WTC11 (cell line): ENCODE results near the gene PDCD1. TPM values are rescaled to one million over a fixed set of nuclear protein-coding genes. Genes with fewer than 3 reads are reported as not detected.

Experiments used
- ATAC-seq: fragments of 200-7000 bp; cut with Tn5 transposase; 2 replicates; pipeline ENCODE4 v1.10.0; 2021; ENCODE audit warnings: mild to moderate bottlenecking, moderate library complexity
- CTCF ChIA-PET: fragments of 300-600 bp; sonication (Branson Sonifier 250); formaldehyde crosslinking; loops from one replicate; lab custom pipeline; 2021; ENCODE audit warnings: antibody characterized with exemption; lab: Charles Lee
- POLR2A ChIA-PET: fragments of 350-600 bp; sonication (Branson Sonifier 250); formaldehyde crosslinking; loops from one replicate; lab custom pipeline; 2021; ENCODE audit warnings: antibody characterized with exemption; lab: Charles Lee
- DNase-seq: peaks from one replicate; pipeline ENCODE4 v3.0.0; 2021; ENCODE audit warnings: low spot score
- H3K27ac Mint-ChIP-seq: 2 replicates; pipeline ENCODE4 v1.8.0; 2021; ENCODE audit warnings: mixed read lengths
- H3K27me3 Mint-ChIP-seq: 2 replicates; pipeline ENCODE4 v1.8.0; 2021; ENCODE audit warnings: low read depth, mild to moderate bottlenecking, moderate library complexity, mixed read lengths
- H3K36me3 Mint-ChIP-seq: 2 replicates; pipeline ENCODE4 v1.8.0; 2021; ENCODE audit warnings: mixed read lengths
- H3K4me1 Mint-ChIP-seq: 2 replicates; pipeline ENCODE4 v1.8.0; 2022; ENCODE audit warnings: mixed read lengths
- H3K4me3 Mint-ChIP-seq: 2 replicates; pipeline ENCODE4 v1.8.0; 2021; ENCODE audit warnings: mild to moderate bottlenecking, moderate library complexity, mixed read lengths
- H3K9me3 Mint-ChIP-seq: 2 replicates; pipeline ENCODE4 v1.8.0; 2021; ENCODE audit warnings: mixed read lengths
- E2F4 ChIP-seq: sonication (generic); formaldehyde crosslinking; IDR thresholded peaks from 2 replicates; pipeline ENCODE4 v1.8.1; 2022; ENCODE audit warnings: low read depth, mild to moderate bottlenecking, moderate library complexity, missing genetic modification reagents, borderline replicate concordance
- ERG ChIP-seq: fragments of 250-450 bp; sonication (Bioruptor Pico); IDR thresholded peaks from 2 replicates; pipeline ENCODE4 v1.8.0; 2021; ENCODE audit warnings: mild to moderate bottlenecking
- ETV6 ChIP-seq: sonication (generic); formaldehyde crosslinking; IDR thresholded peaks from 2 replicates; pipeline ENCODE4 v1.8.1; 2022; ENCODE audit warnings: mild to moderate bottlenecking, missing genetic modification reagents
- HMGA2 ChIP-seq: fragments of 250-450 bp; sonication (Bioruptor Pico); IDR thresholded peaks from 2 replicates; pipeline ENCODE4 v1.4.0; 2021; ENCODE audit warnings: mild to moderate bottlenecking, moderate library complexity
- MXD4 ChIP-seq: fragments of 250-450 bp; sonication (Bioruptor Pico); IDR thresholded peaks from 2 replicates; pipeline ENCODE4 v1.8.0; 2021; ENCODE audit warnings: mild to moderate bottlenecking, moderate library complexity, borderline replicate concordance
- NFE2L1 ChIP-seq: sonication (generic); formaldehyde crosslinking; IDR thresholded peaks from 2 replicates; pipeline ENCODE4 v1.8.1; 2023; ENCODE audit warnings: missing genetic modification reagents
- NR3C1 ChIP-seq: sonication (generic); formaldehyde crosslinking; conservative IDR thresholded peaks from 2 replicates; pipeline ENCODE4 v1.8.1; 2023; ENCODE audit warnings: low read depth, mild to moderate bottlenecking, missing genetic modification reagents
- PREB ChIP-seq: sonication (generic); formaldehyde crosslinking; IDR thresholded peaks from 2 replicates; pipeline ENCODE4 v1.8.1; 2022; ENCODE audit warnings: mild to moderate bottlenecking, missing genetic modification reagents, moderate library complexity, borderline replicate concordance
- SMAD3 ChIP-seq: sonication (generic); formaldehyde crosslinking; IDR thresholded peaks from 2 replicates; pipeline ENCODE4 v1.8.0; 2022; ENCODE audit warnings: missing genetic modification reagents, mild to moderate bottlenecking, borderline replicate concordance
- TEAD1 ChIP-seq: sonication (generic); formaldehyde crosslinking; IDR thresholded peaks from 2 replicates; pipeline ENCODE4 v1.8.0; 2022; ENCODE audit warnings: mild to moderate bottlenecking, missing genetic modification reagents
- TEAD4 ChIP-seq: sonication (generic); formaldehyde crosslinking; IDR thresholded peaks from 2 replicates; pipeline ENCODE4 v1.8.0; 2022; ENCODE audit warnings: mild to moderate bottlenecking, missing genetic modification reagents
- TP53 ChIP-seq: sonication (generic); formaldehyde crosslinking; IDR thresholded peaks from 2 replicates; pipeline ENCODE4 v1.8.1; 2023; ENCODE audit warnings: mild to moderate bottlenecking, missing genetic modification reagents
- ZNF138 ChIP-seq: sonication (generic); formaldehyde crosslinking; conservative IDR thresholded peaks from 2 replicates; pipeline ENCODE4 v1.8.1; 2022; ENCODE audit warnings: mild to moderate bottlenecking, moderate library complexity, missing genetic modification reagents
- ZNF317 ChIP-seq: sonication (generic); formaldehyde crosslinking; IDR thresholded peaks from 2 replicates; pipeline ENCODE4 v1.8.1; 2023; ENCODE audit warnings: low read depth, mild to moderate bottlenecking, moderate library complexity, missing genetic modification reagents, borderline replicate concordance
- ZNF416 ChIP-seq: fragments of 250-450 bp; sonication (Bioruptor Pico); IDR thresholded peaks from 2 replicates; pipeline ENCODE4 v1.9.0; 2021; ENCODE audit warnings: mild to moderate bottlenecking, inconsistent platforms
- total RNA-seq: library from RNA; stranded (reverse); gene quantifications from 3 replicates; pipeline ENCODE4 v1.2.3, GENCODE V29; 2021
- TF ChIP-seq, protein P1 (sequence below): sonication (generic); formaldehyde crosslinking; IDR thresholded peaks from 2 replicates; pipeline ENCODE4 v1.8.1; 2023; ENCODE audit warnings: mild to moderate bottlenecking, missing genetic modification reagents, borderline replicate concordance
- TF ChIP-seq, protein P2 (sequence below): sonication (generic); formaldehyde crosslinking; IDR thresholded peaks from 2 replicates; pipeline ENCODE4 v1.8.1; 2023; ENCODE audit warnings: mild to moderate bottlenecking, missing genetic modification reagents
- TF ChIP-seq, protein P3 (sequence below): sonication (generic); formaldehyde crosslinking; IDR thresholded peaks from 2 replicates; pipeline ENCODE4 v1.8.1; 2022; ENCODE audit warnings: low read depth, missing genetic modification reagents, borderline replicate concordance
- TF ChIP-seq, protein P4 (sequence below): fragments of 250-450 bp; sonication (Bioruptor Pico); IDR thresholded peaks from 2 replicates; pipeline ENCODE4 v1.9.0; 2021; ENCODE audit warnings: mild to moderate bottlenecking

Gene PDCD1
- total RNA-seq, 1 experiment from 2014 or later, result 0.52 TPM

GRCh38 chr2:241893265-241893664 lies 34.6 kb upstream of the PDCD1 start (continued):
- TF ChIP-seq, protein P1, sequence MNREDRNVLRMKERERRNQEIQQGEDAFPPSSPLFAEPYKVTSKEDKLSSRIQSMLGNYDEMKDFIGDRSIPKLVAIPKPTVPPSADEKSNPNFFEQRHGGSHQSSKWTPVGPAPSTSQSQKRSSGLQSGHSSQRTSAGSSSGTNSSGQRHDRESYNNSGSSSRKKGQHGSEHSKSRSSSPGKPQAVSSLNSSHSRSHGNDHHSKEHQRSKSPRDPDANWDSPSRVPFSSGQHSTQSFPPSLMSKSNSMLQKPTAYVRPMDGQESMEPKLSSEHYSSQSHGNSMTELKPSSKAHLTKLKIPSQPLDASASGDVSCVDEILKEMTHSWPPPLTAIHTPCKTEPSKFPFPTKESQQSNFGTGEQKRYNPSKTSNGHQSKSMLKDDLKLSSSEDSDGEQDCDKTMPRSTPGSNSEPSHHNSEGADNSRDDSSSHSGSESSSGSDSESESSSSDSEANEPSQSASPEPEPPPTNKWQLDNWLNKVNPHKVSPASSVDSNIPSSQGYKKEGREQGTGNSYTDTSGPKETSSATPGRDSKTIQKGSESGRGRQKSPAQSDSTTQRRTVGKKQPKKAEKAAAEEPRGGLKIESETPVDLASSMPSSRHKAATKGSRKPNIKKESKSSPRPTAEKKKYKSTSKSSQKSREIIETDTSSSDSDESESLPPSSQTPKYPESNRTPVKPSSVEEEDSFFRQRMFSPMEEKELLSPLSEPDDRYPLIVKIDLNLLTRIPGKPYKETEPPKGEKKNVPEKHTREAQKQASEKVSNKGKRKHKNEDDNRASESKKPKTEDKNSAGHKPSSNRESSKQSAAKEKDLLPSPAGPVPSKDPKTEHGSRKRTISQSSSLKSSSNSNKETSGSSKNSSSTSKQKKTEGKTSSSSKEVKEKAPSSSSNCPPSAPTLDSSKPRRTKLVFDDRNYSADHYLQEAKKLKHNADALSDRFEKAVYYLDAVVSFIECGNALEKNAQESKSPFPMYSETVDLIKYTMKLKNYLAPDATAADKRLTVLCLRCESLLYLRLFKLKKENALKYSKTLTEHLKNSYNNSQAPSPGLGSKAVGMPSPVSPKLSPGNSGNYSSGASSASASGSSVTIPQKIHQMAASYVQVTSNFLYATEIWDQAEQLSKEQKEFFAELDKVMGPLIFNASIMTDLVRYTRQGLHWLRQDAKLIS (CRISPR knock-in tag), result no peak
- TF ChIP-seq PREB (CRISPR knock-in tag) (no peak), ERG (CRISPR knock-in tag) (no peak)

DNA sequence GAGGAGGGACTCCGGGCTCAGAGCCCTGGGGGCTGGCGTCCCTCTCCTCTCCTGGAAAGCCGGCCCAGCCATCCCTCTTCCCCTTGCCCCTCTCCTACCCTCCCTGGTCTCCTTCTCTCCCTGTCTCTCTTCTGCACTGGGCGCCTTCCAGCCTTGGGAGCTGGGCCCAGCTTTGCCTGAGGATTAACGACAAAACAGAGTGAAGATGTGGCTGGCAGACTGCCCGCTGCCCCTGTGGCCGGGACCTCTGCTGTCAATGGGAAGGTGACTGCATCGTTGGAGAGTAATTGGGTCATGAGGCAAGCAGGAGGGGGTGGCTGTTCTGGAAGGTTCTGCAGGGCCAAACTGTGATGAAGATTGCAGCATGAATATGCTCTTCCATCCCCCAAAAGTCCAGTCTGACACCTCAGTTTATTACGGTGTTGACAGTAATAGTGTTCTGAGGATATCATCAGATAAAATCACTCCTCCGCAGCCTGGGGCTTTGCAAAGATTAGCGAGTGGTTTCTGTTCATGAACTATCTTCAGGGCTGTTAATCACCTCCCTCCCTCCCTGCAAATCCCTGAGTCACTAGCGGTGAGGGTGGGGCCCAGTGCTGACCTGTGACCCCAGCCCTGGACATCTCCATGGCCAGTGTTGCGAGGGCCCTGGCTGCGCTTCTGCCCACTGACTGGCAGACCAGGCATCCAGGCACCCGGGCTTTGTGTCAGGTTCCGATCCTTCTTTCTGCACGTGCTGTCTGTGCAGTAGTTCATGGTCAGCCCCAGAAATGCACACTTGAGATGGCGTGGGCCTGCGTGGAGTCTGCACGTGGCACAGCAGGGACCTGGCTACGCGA lies 33.8 kb upstream of the PDCD1 start:
- ChIA-PET CTCF (no interaction called here), POLR2A (no interaction called here)
- peak overlapping the region; percentile 27 for H3K27ac Mint-ChIP-seq
- H3K4me3 Mint-ChIP-seq, result no peak overlapping the region
- ATAC-seq (no peak), DNase-seq (peak; percentile 7)
- no peaks in the 10 kb centered on the region; the same call in 1 of the 2 replicates for H3K27me3 Mint-ChIP-seq
- H3K9me3 Mint-ChIP-seq, result peaks cover 14% of the 10 kb centered on the region
- peaks cover 17% of the 10 kb centered on the region for H3K4me1 Mint-ChIP-seq
- TF ChIP-seq ETV6 (CRISPR knock-in tag), result no peak
- TF ChIP-seq TP53 (CRISPR knock-in tag), result no peak
- TF ChIP-seq HMGA2 (CRISPR knock-in tag), result no peak
- TF ChIP-seq NFE2L1 (CRISPR knock-in tag), result no peak
- TF ChIP-seq, protein P1 (CRISPR knock-in tag), result no peak
- no peak for TF ChIP-seq SMAD3
- no peak for TF ChIP-seq ZNF138 (CRISPR knock-in tag)
- TF ChIP-seq NR3C1, result no peak
- TF ChIP-seq ZNF416, result no peak
- TF ChIP-seq E2F4 (CRISPR knock-in tag), result no peak
- TF ChIP-seq, protein P2, sequence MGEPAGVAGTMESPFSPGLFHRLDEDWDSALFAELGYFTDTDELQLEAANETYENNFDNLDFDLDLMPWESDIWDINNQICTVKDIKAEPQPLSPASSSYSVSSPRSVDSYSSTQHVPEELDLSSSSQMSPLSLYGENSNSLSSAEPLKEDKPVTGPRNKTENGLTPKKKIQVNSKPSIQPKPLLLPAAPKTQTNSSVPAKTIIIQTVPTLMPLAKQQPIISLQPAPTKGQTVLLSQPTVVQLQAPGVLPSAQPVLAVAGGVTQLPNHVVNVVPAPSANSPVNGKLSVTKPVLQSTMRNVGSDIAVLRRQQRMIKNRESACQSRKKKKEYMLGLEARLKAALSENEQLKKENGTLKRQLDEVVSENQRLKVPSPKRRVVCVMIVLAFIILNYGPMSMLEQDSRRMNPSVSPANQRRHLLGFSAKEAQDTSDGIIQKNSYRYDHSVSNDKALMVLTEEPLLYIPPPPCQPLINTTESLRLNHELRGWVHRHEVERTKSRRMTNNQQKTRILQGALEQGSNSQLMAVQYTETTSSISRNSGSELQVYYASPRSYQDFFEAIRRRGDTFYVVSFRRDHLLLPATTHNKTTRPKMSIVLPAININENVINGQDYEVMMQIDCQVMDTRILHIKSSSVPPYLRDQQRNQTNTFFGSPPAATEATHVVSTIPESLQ (CRISPR knock-in tag), result no peak
- TF ChIP-seq MXD4 (CRISPR knock-in tag), result no peak
- TF ChIP-seq, protein P3, sequence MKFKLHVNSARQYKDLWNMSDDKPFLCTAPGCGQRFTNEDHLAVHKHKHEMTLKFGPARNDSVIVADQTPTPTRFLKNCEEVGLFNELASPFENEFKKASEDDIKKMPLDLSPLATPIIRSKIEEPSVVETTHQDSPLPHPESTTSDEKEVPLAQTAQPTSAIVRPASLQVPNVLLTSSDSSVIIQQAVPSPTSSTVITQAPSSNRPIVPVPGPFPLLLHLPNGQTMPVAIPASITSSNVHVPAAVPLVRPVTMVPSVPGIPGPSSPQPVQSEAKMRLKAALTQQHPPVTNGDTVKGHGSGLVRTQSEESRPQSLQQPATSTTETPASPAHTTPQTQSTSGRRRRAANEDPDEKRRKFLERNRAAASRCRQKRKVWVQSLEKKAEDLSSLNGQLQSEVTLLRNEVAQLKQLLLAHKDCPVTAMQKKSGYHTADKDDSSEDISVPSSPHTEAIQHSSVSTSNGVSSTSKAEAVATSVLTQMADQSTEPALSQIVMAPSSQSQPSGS (CRISPR knock-in tag), result no peak
- TF ChIP-seq, protein P4, sequence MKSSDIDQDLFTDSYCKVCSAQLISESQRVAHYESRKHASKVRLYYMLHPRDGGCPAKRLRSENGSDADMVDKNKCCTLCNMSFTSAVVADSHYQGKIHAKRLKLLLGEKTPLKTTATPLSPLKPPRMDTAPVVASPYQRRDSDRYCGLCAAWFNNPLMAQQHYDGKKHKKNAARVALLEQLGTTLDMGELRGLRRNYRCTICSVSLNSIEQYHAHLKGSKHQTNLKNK (CRISPR knock-in tag), result no peak
- TF ChIP-seq TEAD4 (CRISPR knock-in tag), result no peak
- no peak for TF ChIP-seq ZNF317 (CRISPR knock-in tag)
- TF ChIP-seq TEAD1 (CRISPR knock-in tag), result no peak
- H3K36me3 Mint-ChIP-seq, result peaks cover 20% of the 10 kb centered on the region
